Suppressor macrophage (primary cell): ENCODE data around the gene KCND2.

Experiments
- DNase-seq, 4 experiments: peaks; one replicate each; pipeline ENCODE4 v3.0.0-alpha.2; 2020 to 2022

The KCND2 gene

DNA sequence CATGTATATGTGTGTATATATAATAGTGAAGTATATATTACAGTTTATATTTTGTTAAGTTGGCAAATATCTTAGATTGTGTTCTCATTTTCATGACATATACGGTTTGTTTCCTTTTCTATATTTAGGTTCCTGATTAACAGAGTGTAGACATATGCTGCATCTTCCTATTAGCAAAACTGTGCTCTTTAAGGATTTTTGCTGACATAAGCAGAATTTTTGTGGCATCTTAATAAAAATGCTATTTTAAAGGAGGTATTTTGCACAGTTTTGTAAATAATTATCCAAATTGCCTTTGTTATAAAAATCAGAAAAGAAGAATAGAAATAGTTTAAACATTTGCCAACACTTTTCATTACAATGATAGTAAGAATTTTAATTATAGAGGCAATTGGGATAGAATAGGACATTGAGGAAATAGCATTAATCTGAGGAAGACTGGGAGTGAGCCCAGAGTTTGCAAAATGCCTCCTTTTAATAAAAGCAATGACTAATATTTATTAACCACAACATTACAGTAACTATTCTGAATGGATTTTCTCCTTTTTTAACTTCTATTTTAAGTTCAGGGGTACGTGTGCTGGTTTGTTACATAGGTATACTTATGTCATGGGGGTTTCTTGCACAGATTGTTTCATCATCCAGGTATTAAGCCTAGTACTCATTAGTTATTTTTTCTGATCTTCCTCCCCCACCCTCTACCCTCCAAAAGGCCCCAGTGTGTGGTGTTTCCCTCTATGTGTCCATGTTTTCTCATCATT, 38.2 kb downstream of the KCND2 start:
- no peak for DNase-seq

DNA sequence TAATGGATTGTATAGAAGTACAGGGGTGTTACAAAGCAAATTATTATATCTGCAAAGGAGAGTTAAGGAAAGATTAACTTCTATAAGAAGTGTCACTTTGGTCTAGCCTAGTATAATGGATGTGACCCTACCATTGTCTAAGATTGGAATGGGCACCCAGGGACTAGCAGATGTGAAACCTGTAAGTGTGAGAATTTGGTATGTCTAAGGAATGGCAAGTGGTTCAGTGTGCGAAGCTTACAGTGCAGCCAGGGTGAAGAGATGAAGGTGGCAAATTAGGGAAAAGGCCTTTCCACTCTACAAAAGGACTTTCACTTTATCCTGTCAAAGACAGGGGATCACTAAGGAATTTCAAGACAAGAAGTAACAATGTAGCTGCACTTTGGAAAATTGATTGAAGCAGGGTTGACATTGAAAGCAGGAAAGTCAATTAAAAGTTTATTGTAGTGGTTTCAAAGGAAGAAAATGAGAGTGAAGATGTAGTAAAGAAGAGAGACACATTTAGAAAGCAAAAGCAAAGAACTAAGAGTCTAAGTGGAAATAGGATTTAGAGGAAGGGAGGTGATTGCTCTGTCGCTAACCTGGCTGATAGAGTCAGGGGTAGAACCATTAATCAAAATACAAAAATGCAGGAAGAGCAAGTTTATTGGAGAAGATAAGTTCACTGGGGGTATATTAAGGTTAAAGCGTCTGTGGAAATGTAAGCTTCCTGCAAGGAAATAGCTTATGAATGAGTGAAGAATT, 47.4 kb downstream of the KCND2 start:
- DNase-seq = no peak

DNA sequence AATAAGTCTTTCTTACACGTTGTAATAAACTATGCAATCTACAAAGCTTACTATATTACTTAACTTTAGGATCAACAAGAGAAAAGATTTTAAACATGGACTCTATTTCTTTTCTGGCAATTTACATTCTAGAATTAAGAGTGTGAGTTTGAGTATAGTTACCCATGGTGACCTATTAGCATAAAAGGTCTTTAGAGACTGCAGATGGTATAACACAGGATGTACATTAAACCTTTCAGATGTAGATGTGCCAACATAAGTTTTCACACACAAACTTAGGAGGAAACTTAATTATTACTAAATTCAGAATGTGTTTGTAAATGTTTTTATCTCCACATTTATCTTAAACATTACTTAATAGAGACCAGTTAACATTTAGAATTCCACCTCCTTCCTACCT, 54.1 kb downstream of the KCND2 start:
- no peak for DNase-seq

DNA sequence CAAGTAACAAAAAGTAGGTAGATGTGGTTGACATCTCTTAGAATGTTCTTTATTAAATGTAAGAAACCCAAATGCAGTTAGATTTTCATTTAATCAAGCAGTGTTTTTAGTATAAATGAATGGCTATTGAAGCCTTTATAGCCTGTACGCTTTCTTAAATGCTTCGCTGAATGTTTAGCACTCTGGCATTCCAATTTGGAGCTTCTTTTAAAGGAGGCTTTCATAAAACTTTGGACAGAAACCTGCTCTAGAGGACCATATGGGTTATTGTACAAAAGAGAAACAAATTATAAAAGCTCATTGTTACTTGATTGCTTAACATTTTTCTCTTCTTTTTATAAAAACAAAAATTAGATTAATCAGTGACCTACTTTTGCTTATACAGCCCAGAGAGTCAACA, 59.5 kb downstream of the KCND2 start:
- no peak for DNase-seq

DNA sequence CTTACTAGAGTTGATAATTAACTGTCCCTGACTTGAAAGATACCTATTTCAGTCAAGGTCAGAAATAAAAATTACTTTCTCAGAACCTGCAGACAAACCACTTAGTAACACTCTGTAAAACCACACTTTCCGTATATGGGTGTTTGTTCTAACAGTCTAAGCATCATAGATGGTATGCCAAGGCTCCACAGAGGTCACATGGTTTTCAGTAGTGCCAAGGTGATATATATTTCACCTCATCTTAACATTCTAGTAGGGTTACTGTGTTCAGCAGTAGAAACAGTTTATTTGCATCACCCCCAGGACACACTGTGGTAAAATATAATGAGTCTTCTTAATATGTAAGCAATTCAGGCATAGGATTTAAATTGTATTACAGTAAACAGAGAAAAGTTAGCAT, 61.5 kb downstream of the KCND2 start:
- no peak for DNase-seq

DNA sequence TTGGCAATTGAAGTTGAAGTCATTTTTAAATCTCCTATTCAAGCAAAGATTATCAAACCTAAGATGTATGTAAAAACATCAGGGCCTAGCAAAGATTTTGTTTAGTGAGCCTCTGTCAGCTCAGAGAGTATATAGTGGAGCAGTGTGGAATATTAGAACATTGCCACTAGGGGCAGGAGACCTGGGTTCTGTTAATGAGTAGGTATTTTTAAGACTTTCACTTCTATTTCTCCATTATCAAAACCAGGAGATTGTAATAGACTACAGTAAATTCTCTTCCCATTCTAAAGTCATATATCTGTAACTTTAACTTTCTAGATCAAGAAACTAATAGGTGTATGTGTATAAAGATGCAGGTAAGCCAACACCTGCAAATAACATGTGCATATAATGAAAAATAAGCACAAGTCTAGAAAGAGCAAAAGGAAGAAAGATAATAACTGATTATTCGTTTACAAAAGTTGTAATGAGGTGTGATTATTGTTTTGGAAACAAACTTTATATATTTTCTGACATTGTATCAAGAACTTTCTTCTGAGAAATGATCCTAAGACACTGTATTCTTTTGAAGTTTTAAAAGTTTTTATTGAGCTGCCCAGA, 64.4 kb downstream of the KCND2 start:
- DNase-seq = no peak

DNA sequence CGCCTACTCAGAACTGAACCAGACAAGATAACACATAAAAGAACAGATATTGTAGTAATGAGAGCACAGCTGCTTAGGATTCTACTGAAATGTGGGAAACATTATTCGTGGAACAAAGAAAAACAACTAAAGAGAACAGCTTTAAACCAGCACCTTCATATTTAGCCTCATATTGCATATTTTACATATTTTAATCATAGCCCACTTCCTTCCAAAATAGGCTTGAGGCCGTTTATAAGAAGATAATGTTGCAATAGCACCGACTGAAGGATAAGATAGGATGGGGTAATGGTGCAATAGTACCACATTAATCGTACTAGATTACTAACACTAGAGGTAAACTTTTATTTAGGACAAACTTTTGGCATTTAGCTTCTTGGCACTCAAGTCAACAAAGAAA, 71.3 kb downstream of the KCND2 start:
- no peak for DNase-seq

DNA sequence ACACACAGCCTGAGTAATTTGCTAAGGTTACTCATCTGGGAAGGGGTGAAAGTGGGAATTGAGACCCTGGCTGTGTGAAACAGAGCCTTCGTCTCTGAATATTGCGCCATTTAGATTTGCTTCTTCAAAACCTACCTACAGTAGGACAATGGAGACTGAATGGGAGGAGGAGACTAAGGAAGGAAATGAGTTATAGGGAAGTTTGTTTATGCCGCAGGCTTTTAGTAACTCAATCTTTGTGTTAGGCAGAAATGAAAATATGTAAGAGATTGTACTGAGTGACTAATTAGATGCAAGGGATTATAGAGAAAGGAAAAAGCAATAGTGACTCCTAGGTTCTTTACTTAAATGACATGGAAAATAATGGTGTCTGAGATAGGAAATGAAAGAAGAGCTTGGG, 80.2 kb downstream of the KCND2 start:
- DNase-seq = no peak

DNA sequence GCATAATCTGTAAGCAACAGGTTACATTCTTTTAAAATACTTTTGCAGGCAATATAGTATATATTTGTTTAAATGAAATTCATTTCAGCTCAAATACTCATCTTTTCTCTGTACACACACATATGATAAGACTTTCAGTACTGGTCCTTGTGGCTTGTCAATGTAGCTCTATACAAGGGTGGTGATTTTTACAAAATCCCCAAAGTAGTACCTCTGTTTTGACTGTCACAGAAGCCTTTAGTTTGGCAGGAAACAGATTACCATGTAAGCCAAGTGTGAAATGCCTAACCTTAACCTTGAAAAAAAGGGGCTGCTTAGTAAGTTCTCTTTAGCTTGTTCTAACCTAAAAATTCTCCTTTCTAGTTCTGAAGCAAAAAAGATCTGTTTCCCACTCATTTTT, 87.9 kb downstream of the KCND2 start:
- DNase-seq = no peak

DNA sequence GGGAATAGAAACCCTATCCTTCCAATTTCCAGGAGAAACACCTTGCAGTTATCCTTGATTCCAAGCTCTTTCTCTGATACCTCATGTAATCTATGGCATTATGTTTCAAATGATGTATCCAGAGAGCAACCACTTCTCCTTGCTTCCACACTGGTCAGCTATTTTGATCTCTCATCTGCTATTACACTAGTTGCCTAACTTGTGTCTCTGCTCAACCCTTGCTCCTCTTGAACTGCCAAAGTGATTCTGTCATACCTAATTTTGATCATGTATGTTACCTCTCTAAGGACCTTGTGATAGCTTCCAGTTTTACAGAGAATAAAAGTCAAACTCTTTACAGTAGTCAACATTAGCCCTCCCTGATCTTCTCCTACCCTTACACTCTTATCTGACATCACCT, 90.4 kb downstream of the KCND2 start:
- DNase-seq = no peak

DNA sequence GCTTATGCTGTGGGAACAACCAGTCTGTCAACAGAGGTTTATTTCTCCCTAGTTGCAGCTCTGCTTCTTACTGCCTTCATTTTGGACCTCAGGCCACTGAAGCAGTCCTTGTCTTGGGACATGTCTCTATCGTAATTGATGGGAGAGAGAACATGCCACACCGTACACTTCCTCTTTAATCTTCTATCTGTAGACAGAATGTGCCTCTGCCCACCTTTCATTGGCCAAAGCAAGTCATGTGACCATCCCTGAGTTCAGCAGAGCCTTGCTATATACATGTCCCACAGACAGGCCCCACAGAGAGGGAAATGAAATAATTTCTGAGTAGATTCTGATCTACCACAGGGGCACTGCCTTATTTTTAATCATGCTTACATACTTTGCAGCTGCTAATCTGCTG, 98.0 kb downstream of the KCND2 start:
- no peak for DNase-seq

DNA sequence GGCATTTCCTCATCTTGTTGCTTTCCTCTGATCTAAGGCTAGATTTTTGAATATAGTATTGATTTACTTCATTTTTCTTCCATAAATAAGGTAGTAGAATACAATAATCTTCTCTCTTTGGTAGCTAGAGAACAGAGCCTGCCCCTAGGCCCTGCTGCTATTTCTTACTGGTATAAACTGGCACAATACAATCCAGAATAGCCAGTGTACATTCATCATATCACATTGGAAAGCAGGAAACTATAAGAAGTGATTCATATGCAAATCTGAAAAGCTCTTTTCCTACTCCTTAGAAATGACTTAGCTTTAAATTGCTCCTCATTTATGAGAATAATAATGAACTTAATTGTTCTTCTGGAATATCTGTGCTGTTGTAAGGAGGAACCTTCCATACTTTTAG, 100.2 kb downstream of the KCND2 start:
- DNase-seq = no peak

DNA sequence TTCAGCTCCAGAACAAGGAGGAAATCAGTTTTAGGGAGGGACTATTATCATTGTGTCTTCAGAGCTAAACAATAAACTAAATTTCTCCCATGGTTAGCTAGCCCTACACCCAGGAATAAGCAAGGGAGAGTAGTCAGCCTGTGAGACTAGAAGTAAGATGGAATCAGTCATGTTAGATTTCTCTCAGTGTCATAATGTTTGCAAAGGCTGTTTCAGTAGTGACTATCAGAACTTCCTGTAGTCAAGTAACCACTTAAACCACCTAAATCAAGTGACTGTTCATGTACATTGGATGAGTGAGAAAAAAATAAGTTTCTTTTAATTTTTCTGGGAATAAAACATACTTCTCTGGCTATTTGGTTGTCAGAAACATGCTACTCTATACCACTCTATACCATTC, 121.6 kb downstream of the KCND2 start:
- DNase-seq = no peak

DNA sequence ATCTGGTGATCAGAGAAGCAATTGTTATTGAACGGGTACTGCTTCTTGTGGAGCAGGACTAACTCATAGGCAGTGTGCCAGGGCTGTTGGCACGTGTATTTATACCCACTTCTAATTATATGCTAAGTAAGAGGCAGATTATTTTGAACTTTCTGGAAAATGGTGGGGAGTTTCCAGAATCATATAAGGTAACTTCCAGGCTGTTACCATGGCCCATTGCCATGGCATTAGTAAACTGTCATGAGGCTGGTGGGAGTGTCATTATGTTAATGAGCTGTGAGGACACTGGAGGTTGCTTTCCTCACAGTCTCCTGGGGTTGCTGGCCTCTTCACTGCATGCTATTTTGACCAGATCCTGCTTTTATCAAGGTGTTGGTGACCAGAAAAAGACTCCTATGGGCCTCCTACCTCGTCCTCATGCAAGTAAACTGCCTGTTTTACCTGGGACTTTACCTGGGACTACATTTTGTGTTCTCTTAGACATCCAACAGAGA, 122.6 kb downstream of the KCND2 start:
- DNase-seq = no peak

DNA sequence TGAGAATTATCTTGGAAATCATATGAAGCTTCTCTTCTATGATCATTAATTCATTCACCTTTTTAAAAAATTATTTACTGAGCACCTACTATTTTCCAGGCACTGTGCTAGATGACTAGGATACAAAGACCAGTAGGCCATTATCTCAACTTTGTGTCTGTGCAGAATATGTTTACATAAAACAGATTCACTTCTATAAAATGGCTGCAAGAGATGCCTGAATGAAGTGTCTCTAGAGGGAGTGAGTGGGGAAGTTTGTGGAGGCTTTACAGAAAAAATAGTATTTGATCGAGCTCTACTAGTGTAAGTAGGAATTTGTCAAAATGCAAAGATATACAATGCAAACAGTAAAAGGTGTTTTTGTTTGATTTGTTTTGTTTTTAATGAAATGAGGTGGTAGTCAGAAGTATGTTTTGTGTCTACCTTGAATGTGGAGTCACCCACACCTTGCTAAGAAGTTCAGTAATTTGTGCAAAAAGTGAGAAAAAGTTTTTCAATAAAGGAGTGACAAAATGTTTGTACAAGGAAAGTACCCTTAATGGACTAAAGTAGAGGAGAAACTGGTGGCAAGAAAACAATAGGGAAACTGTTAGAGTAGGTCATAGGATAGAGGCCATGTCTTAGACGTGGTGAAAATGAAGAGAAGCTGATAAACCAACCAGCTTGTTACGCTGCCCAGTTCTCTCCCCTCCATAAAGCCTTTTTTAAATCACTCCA, 125.5 kb downstream of the KCND2 start:
- no peak for DNase-seq

DNA sequence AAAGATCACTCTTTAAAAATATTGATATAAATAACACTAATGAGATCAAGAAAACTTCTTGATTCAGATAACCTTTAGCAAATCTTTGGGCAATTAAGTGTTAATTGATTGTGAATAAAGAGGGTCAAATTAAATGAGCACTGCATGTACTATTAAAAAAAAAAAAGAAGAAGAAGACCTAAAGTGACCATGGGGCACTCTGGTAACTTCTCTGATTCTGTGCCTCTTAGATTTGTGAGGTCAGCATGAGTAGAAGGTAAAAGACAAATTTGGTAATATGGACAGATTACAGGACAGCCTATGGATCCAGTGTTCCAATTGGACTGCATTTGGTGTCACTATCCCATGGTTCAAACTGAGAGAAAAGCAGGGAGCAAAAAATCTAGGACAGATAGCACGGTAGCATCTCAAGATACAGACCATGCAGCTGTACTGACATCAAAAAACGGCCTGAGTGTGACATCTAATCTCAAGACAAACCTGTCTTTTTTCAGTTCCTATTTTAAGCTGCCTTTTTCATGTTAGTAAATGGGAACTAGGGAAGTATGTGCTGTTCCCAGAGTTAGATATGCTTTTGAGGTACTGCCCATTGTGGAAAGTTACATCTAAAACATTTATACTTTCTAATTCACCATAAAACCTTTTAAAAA, 128.0 kb downstream of the KCND2 start:
- DNase-seq = no peak

DNA sequence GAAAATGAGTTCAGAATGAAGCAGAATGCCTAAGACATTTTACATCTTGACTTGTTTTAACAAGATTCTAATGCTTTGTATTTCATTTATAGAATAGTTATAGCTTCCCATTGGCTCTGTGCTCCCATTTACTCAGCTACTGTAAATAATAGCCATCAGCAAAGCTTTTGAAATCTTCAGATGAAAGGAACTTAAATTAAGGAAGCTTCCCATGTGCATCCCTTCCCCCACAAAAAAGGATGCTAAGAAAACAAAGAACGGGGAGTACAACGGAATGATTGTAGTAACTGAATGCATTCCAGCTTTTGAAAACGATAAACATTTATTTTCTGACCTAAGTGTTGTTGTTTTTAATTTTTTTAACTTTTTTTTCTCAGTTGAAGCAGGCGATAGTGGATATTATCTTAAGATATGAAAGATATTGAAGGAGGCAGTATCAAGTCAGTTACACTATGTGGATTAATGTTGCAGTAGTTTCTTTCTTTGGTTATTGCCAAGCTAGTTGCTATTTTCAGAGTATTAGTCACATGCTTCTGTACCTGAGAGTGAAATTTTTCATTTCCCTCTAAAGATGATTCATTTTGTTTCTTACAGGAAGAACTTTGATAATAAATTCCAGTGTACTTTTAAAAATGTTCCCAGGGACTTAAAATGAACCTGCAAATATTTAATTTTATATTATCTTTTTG, 129.2 kb downstream of the KCND2 start:
- no peak for DNase-seq

DNA sequence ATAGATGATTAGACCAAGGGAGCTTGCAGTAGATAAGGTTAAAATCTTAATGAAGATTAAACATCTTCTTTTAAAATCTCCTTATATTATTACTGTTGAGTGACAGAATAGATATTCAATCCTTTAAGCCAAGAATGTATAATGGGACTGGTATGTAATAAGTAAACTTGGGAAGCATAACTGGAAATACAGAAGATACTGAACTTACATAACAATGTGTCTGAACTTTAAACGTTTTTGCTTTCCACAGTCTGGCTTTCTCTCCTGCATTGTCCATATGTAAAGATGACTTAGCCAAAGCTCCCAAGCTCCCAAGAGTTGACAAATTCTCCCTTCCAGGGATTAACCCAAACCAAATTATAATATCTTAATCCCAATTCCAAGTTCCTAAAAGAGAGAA, 129.8 kb downstream of the KCND2 start:
- no peak for DNase-seq

DNA sequence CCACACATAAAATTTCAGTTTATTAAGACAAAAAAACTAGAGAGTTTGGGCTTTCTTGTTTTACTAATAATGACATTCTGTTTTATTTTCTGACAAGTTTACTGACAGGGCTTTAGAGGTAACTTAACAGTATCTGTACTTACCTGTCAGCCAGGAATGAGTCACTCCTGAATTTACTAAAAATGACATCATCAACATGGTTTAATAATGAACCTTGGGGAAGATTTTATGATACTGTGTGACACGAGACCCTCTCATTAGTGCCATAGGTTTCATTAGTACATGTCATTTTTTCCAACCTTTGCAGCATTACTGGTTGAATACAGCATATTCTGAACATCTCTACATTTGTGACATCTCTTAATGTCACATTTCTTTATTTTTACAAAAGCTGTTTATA, 131.1 kb downstream of the KCND2 start:
- no peak for DNase-seq

DNA sequence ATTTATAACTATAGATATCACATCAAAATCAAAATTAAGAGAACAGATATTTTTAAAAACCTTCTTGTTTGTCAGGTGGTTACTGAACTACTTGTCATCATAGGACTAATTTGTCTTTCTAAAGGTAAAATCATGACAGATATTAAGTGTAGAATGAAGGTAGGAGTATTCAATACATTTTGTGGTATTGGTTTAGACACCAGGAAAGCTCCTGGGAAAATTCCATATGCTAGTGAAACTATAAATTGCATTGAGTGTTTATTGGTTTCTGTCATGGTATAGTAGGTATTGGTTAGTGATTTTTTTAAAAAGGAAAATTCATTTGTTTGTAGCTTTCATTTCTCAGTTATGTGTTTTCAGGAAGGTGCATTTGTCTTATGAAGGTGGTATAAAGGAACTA, 132.7 kb downstream of the KCND2 start:
- no peak for DNase-seq

DNA sequence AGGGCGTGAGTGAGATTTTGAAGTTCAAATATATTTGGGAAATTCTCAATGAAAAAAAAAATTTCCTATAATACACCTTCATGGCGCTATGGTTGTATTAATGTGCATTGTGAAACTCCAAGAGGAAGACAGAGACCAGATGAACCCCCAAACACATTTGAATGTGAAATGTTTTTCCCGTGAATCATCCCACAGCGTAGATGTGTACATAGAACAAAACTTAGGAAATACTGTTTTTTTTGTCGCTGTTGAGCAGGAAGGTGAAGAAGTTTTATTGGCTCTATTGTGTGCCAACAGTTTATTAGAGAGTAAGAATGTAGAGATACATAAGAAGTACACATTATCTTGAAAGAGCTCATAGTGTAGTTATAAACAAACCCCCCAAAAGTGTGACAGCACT, 134.0 kb downstream of the KCND2 start:
- DNase-seq = no peak
